ENCODE data around the gene LOXL1.
"Not testable (repeated sequence)": the region's sequence is repeated elsewhere in the genome, so short reads cannot be mapped to it uniquely, and the experiment has no call there.

LOXL1 gene

DNA sequence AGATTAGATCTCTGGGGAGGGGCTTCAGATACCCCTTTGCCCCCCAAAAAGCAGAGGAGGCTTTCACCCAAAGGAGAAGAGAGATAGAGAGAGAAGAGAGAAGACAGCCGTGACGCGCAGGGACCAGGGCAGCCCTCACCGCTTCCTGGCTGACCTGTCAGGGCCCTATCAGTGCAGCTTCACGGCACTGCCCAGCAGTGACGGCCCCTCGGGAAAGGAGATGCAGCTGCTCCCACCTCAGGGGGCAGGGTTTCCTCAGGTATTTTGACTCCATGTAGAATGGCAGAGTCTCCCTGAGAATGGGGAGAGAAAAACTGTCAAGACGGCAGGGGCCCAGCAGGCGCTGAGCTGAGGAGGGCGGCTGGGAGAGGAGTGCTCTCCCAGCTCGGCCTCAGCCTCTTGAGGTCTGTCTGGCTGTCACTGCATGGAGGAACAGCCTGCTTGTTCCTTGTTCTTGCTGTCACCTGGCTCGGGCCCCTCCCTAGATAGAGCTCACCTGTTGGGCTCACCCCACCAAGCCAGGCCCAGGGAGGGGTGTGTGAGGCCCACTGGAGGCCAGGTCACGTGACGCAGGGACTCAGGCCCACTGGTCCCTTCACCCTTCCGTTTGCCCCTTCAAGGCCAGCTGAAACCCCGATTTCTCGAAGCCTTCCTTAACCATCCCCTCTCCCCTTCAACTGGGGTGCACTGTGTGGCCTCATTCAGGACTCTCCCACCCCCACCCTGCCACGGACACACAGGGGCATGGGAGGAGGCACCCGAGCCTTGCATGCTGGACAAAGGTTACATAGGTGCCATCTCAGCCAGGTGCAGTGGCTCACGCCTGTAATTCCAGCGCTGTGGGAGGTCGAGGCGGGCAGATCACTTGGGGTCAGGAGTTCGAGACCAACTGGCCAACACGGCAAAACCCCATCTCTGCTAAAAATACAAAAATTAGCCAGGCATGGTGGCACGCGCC, 28.2 kb downstream of the LOXL1 start:
- FAIRE-seq = no peak

DNA sequence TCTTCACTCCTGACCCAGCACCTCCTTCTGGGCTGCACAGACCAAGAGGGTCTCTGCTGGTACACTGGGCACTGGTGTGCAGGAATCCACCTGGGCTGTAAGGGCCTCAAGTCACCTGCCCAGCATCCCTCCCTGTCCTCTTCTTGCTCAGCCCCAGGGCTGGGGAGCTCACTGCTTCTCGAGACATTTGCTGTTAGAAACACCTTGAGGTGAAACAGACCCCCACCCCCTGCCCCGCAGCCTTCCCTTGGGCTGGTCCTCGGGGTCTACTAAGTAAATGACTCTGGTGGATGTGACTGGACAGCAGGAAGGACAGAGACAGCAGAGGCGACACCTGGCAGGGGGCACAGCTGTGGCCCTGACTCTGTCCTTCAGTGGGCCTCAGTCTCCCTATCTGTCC, 29.1 kb downstream of the LOXL1 start:
- FAIRE-seq = no peak

DNA sequence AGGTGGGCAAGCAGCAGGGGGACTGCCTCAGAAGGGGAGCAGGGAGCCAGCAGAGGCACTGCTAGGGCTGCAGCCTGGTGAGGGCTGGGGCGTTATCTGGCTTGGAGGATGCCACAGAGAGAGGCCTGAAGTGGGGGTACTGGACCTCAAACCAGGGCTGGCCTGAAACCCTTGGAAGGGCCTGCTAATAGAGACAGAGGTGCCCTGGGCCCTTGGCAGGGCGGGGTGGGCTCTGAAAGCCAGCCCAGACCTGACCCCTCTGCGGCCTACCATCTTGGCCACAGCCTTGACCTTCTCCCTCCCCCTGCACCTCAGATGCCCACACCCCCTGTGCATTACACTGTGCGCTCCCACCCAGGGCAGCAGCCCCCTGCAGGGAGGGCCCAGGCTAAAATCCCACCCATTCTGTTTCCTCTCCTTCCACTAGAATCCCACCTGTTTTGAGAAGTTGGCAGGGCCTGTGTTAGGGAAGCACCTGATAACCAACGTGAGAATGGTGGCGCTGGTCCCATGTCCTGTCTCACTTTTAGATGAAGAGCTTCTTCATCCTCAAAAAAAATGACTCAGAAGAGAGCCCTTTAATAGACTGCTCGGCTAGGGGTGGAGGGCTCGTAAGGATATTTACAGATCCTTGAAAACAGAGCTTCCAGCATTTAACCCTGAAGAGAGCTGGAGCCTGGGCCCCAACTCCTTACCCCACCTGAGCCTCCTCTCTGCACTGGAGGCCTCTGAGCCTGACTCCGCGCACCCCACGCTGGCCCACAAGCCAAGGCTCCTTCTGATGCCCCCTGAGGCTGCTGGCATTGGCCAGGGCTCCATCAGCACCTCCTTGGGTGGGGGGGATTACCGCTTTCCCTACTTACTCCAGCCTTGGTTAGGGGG, 29.8 kb downstream of the LOXL1 start:
- FAIRE-seq = no peak

DNA sequence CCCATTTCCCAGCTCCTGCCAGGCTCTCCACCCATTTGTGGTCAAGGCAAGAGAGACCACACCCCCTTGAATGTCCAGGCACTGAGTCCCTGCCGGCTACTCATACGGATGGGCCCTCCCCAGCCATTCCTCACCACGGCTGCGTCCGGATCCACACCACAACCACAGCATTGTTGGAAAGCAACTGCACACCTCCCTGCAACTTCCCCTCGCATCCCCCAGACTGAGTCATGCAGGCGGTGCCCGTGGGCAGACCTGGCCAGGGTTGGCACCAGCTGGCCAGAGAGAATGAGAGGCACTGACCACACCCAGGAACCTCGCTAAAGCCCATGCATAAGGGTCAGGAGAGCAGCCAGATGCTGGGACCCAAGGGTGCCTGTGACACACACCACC, 30.5 kb downstream of the LOXL1 start:
- FAIRE-seq = no peak

DNA sequence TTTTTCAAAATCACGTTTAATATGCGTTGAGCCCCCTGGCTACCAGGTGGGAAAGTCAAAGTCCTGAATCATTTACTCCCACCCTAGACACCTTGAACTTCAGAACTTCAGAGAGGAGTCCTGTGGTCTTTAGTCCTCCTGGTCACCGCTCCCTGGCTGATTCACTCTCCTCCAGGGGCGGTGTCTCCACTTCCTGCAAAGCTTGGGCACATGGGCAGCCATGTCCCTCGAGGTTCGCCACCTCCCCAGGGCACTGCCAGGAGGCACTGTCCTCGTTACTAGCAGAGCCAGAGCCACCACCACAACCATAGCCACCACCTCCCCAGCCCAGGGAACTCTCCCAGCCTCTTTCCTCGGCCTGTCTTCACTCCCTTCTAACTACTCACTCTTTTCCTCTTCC, 31.0 kb downstream of the LOXL1 start:
- FAIRE-seq = no peak

DNA sequence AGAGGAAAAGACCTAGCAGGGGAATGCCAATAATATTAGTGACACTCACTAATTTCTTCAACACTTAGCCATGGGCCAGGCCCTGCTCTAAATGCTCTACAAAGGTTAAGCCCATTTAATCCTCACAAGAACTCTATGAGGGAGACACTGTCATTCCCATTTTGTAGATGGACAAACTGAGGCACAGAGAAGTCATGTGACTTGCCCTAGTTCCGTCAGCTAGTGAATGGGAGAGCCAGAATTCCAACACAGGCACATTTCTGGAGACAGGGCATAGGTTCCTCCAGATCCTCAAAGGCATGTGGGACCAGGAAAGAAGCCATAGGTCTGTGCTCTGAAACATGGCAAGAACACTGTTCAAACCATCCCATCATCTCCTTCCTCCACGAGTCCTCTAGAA, 31.5 kb downstream of the LOXL1 start:
- FAIRE-seq = no peak

DNA sequence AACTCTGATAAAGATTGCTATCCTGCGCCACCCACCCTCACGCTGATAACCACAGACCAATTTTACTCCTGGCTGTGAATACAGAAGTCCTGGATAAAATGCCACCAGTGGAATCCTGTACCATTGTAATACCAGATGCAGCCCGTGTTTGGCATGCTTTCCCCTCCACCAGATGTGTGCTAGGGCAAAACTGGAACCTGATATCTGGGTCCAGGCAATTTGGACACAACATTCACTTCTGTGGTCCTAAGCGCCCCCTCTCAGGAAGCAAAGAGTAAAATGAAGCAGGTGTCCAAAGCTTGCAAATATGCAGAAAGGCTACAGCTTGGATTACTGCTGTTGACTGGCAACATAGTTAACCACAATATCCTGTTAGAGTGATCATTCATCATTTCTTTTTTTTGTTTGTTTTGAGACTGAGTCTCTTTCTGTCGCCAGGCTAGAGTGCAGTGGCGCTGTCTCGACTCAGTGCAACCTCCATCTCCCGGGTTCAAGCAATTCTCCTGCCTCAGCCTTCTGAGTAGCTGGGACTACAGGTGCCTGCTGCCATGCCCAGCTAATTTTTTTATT, 32.8 kb downstream of the LOXL1 start:
- FAIRE-seq = no peak

DNA sequence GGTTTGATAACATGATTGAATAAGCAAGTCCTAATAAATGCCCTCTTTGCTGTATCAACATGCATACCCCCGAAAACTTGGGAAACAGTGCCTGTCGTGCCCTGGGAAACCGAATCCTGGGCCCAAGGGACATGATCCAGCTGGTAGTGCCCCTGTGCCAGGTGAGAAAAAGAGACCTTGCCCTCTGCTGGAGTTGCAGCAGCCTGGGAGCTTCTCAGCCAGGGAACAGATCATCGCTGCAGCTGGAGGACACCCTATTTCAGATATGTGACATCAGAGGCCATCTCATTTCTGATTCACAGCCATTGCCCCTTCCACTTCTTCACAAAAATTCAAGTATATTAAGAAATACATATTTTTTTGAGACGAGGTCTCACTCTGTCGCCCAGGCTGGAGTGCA, 33.5 kb downstream of the LOXL1 start:
- FAIRE-seq = no peak

DNA sequence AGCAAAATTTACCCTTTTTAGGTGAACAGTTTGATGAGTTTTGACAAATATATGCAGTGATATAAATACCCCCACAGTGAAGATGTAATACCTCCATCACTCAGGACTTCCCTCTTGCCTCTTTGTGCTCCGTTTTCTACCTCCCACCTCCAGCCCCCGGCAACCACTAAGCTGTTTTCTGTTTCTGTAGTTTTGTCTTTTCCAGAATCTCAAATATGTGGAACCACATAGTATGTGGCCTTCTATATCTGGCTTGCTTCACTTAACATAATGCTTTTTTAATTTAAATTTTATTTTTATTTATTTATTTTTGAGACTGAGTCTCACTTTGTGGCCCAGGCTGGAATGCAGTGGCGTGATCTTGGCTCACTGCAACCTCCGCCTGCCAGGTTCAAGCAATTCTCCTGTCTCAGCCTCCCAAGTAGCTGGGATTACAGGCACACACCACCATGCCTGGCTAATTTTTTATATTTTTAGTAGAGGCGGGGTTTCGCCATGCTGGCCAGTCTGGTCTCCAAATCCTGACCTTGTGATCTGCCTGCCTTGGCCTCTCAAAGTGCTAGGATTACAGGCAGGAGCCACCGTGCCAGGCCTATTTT, 34.3 kb downstream of the LOXL1 start:
- FAIRE-seq = not testable (repeated sequence)

DNA sequence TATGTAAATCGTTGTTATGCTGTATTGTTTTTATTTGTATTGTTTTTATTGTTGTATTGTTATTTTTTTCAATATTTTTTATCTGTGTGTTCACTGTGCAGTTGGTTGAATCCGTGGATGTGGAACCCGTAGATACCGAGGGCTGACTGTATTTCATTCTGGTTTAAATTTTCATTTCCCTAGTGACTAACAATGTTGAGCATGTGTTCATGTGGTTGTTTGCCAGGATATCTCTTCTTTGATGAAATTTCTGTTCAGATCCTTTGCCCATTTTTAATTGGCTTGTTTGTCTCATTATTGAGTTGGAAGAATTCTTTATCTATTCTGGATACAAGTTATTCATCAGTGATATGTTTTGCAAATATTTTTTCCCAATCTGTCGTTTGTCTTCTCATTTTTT, 36.2 kb downstream of the LOXL1 start:
- no peak for FAIRE-seq

DNA sequence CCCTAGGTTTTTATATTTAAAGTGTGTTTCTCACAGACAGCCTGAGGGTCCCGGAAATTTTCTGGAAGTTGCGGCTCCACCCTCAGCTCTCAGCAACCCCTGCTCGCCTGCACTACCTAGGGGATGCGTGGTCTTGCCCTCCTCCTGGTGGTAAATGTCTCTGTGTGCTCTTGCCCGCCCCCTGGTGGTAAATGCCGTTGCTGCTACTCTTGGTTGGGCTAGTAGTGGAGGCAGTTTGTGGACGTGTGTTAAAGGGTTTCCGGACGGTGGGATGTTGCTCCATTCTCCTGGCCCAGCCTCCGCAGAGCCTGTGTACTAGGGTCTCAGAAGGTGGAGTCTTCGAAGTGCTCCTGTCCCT, 38.5 kb downstream of the LOXL1 start:
- FAIRE-seq = no peak

DNA sequence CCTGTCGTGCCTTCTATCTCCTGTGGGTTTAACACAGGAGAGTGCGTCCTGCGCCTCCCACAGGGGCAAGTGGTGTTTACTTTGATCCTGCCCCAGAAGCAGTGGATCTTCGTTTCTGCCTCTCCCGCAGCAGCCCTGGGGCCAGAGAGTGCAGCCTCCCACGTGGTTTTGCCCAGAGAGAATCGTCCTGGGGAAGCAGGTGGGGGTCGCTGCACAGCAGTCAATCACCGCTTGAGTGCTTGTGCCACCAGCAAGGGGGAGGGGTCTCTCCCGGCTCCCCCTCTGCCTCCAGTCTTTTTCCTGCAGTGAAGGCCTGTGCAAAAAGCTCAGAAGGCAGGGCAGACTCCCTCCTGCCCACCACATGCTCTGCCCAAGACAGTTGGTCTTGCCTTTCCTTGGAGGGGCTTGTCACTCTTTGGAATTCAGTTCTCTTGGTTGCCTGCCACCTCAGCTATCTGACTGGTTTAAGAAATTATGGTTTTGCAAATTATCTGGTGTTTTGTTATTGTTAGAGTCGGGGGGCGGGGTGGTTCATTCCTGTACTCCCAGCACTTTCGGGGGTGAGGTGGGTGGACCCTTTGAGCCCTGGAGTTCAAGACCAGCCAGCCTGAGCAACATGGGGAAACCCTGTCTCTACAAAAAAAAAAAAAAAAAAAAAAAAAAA, 39.0 kb downstream of the LOXL1 start:
- FAIRE-seq = no peak

DNA sequence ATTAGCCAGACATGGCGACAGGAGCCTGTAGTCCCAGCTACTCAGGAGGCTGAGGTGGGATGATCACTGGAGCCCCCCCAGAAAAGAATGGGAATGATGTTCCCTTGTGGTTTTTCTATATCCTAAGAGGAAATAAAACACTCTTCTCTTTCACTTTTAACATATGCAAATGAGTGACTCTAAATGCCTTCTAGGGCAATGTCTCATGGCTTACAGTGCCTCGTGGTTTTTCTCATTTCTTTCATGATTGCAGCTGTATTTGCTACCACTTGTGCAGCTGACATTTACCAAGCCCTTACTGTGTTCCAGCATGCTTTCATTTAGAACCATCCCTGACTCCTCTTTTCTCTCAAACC, 39.5 kb downstream of the LOXL1 start:
- FAIRE-seq = no peak

DNA sequence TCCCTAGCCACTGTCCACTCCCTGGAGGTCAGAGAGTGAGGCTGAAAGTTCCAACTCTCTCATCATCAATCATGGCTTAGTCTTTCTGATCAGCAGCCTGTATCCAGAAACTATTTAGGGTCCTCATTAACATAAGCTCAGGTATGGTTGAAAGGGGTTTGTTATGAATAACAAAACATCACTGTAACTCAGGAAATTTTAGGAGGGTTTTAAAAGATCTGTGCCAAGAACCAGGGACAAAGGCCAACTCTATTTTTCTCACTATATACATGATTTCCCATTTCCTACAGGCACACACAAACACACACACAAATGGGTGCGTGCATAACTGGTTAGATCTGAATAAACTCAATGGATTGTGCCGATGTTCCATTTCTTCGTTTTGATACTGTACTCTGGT, 42.2 kb downstream of the LOXL1 start:
- no peak for FAIRE-seq

DNA sequence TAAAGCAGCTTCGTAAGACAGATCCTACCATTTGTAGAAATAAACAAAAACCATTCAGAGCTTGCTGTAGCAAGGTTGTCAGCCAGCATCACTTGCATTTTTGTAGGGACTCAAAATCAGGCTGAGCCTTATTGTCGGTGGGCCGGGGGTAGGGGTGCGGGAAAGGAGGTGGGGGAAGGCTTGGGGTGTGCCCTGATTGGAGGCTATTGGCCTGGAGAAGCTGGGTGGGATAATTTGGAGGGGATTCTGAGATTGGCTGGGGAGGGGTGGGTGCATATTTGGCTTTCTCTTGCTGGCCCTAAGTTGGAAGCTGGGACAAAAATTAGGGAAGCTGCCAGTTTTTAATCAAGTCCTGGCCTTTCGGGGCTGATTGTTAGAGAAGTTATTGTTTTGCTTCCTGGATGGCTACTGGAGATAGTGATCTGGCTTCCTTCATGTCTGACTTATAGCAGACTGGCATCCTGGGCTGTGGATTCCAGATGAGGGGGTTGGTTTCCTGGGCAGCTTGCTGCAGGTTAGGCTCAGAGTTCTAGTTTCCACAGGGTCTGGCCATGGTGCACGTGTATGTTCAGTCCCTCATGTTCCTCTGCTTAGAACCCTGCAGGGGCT, 43.0 kb downstream of the LOXL1 start:
- FAIRE-seq = no peak

DNA sequence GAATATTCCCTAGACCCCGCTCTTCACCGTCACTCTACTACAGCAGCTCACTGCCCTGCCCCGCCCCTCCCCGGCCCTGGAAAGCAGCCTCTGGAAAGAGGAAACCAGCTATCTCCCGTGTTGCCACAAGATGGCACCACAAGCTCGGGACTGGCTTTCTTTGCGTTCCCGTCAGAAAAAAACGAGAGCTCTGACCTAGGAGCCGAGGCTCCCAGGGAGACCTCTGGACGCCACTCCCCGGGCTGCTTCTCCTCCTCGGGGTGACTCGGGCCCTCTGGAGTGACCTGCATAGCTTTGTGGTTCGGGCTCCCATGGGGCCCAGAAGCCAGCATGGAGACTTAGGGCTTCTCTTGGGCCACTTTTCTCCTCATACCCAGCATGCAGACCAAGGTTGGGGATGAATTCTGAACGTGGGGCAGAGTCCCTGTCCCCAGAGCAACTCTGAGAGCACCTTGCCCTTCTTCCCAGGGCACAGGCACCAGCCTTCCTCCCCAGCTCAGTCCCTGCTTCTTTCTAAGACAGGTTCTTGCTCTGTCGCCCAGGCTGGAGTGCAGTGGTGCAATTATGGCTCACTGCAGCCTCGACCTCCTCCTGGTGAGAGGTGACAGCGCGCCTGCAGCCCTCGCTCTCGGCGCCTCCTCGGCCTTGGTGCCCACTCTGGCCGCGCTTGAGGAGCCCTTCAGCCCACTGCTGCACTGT, 46.9 kb downstream of the LOXL1 start:
- no peak for FAIRE-seq

DNA sequence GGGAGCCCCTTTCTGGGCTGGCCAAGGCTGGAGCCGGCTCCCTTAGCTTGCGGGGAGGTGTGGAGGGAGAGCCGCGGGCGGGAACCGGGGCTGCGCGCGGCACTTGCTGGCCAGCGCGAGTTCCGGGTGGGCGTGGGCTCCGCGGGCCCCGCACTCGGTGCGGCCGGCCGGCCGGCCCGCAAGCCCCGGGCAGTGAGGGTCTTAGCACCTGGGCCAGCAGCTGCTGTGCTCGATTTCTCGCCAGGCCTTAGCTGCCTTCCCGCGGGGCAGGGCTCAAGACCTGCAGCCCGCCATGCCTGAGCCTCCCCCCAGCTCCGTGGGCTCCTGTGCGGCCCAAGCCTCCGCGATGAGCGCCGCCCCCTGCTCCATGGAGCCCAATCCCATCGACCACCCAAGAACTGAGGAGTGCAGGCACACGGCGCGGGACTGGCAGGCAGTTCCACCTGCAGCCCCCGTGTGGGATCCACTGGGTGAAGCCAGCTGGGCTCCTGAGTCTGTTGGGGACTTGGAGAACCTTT, 47.5 kb downstream of the LOXL1 start:
- not testable (repeated sequence) for FAIRE-seq

DNA sequence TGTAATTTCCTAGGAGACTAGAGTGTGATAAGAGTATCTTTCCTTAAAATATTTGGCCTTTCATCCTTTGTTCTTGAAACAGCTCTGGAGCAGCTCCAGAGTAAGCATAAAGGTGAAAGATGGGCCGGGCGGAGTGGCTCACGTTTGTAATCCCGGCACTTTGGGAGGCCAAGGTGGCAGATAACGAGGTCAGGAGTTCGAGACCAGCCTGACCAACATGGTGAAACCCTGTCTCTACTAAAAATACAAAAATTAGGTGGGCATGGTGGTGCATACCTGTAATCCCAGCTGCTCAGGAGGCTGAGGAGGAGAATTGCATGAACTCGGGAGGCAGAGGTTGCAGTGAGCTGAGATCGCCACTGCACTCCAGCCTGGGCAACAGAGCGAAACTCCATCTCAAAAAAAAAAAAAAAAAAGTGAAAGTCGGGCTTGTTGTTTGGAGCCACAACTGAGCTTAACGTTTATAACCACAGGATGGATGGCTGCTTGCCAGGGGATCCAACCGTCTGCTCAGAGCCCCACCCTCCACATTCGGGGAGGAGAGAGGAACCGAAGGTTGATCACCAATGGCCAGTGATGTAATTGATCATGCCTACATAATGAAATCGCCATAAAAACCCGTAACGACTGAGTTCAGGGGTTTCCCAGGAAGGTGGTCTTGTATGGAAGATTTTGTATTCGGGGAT, 49.3 kb downstream of the LOXL1 start:
- not testable (repeated sequence) for FAIRE-seq

DNA sequence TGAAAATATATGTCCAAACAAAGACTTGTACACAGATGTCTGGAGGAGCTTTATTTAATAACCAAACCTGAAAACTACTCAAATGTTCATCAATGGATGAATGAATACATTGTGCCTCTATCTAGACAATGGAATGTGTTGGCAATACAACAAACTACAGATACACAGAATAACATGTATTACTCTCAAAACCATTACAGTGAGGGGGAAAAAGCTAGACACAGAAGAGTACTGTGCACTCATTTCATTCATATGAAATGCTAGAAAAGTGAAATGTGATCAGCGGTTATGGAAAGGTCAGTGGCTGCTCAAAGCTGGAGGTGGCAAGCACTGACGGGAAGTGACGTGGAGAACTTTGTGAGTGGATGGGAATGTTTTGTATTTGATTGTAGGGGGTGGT, 52.6 kb downstream of the LOXL1 start:
- FAIRE-seq = no peak

DNA sequence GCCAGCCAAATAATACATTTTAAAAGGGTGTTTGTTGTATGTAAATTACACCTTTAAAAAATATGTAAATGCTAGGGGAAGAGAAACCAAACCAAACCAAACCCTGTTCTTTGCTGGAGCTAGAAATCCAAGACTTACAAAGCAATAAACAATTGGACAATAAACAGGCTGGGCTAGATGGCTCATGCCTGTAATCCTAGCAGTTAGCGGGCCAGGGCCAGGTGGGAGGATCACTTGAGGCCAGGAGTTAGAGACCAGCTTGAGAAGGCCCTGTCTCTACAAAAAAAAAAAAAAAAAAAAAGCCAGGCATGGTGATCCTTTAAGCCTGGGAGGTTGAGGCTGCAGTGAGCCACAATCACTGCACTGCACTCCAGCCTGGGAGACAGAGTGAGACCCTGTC, 53.4 kb downstream of the LOXL1 start:
- FAIRE-seq = no peak

DNA sequence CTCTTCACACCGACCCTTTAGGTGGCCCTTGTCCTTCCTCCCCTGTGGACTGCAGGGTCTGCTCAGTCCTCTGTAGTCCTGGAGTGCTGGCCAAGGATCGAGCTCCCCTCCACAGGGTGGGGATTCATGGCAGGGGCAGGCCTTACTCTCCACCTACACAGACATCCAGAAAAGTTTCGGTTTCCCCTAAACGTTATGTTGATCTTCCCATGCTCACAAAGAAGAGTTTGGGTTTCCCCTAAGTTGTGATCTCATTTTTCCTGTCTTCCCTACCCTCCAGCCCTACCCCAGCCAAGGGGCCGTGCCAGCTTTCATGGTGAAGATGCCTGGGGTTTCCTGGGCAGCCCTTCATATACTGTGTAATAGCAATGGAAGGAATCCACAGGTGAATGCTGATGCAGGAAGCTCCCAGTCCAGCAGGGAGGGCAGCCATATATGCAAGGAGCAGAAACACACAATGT, 55.5 kb downstream of the LOXL1 start:
- no peak for FAIRE-seq

Data from endometrium (tissue), 2 donors.